ENCODE data around the gene APC. TPM values are rescaled to one million over a fixed set of nuclear protein-coding genes. Genes with fewer than 3 reads are reported as not detected.

Gene APC
- total and polyA plus RNA-seq, 2 of the 13 experiments (the other 11 are each of a cell fraction or from before 2014, with no cell fraction given): 6.1 to 19.0 TPM

DNA sequence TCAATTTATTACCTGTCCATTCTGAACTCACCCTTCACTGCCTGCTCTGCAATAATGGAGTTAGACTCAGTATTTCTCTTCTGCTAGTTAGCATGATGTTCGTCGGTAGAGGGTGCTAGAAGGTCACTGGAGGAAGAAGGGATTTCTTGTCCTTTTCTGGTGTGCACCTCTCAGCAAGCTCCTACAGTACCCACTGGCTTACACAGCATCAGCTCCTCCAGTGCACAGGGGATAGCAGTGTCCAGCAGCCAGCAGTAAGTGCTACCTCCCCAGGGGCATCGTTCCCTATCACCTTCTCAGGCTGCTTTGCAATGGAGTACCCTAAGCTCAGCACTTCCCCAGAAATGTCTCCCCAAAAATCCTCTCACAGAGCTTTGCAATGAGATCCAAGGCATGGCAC, 45.9 kb upstream of the APC start (continued):
- TF ChIP-seq GPN1 (CRISPR knock-in tag; IDR thresholded peaks at IDR 0.05; ENCODE audit: borderline replicate concordance): no peak
- no peak for TF ChIP-seq ZFP62 (CRISPR knock-in tag; IDR thresholded peaks at IDR 0.05)
- no peak for TF ChIP-seq SSRP1 (CRISPR knock-in tag; IDR thresholded peaks at IDR 0.05)

GRCh38 chr5:112692472-112692871, 45.2 kb upstream of the APC start:
- BruUV-seq (replicated peaks): no TSS peak
- TF ChIP-seq, protein P1, sequence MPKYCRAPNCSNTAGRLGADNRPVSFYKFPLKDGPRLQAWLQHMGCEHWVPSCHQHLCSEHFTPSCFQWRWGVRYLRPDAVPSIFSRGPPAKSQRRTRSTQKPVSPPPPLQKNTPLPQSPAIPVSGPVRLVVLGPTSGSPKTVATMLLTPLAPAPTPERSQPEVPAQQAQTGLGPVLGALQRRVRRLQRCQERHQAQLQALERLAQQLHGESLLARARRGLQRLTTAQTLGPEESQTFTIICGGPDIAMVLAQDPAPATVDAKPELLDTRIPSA (CRISPR knock-in tag; IDR thresholded peaks at IDR 0.05; ENCODE audit: borderline replicate concordance): no peak
- TF ChIP-seq, protein P2, sequence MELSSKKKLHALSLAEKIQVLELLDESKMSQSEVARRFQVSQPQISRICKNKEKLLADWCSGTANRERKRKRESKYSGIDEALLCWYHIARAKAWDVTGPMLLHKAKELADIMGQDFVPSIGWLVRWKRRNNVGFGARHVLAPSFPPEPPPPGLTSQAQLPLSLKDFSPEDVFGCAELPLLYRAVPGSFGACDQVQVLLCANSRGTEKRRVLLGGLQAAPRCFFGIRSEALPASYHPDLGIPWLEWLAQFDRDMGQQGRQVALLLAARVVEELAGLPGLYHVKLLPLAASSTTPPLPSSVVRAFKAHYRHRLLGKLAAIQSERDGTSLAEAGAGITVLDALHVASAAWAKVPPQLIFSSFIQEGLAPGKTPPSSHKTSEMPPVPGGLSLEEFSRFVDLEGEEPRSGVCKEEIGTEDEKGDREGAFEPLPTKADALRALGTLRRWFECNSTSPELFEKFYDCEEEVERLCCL (CRISPR knock-in tag; IDR thresholded peaks at IDR 0.05; ENCODE audit: borderline replicate concordance): no peak
- TF ChIP-seq YY1 (IDR thresholded peaks at IDR 0.05; ENCODE audit: insufficient read depth, insufficient replicate concordance, low read depth, low read length) (no peak), TFE3 (CRISPR knock-in tag; IDR thresholded peaks at IDR 0.05) (no peak), ZNF616 (CRISPR knock-in tag; IDR thresholded peaks at IDR 0.05; ENCODE audit: low read depth) (no peak), KLF6 (CRISPR knock-in tag; IDR thresholded peaks at IDR 0.05) (no peak), HDAC1 (CRISPR knock-in tag; IDR thresholded peaks at IDR 0.05) (no peak), CBX1 (IDR thresholded peaks at IDR 0.05; ENCODE audit: low read depth) (no peak), ZNF446 (CRISPR knock-in tag; IDR thresholded peaks at IDR 0.05) (no peak), ZSCAN29 (CRISPR knock-in tag; conservative IDR thresholded peaks at IDR 0.05) (no peak), THAP7 (CRISPR knock-in tag; IDR thresholded peaks at IDR 0.05) (no peak)
- TF ChIP-seq, protein P3, sequence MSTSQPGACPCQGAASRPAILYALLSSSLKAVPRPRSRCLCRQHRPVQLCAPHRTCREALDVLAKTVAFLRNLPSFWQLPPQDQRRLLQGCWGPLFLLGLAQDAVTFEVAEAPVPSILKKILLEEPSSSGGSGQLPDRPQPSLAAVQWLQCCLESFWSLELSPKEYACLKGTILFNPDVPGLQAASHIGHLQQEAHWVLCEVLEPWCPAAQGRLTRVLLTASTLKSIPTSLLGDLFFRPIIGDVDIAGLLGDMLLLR (CRISPR knock-in tag; IDR thresholded peaks at IDR 0.05): no peak

More at GRCh38 chr5:112692472-112692871, 45.2 kb upstream of the APC start:
- DNase-seq (ENCODE audit: low spot score) (no peak), FAIRE-seq (no peak), ATAC-seq (no peak)
- Histone ChIP-seq H3K27ac (ENCODE audit: extremely low read length, insufficient read depth, low read length) (no peak overlapping the region), H2AFZ (ENCODE audit: low read length) (no peak overlapping the region), H3K79me2 (ENCODE audit: insufficient read depth, low read length) (no peaks in the 10 kb centered on the region), H3K36me3 (replicated peaks in 1 of 2; ENCODE audit: control insufficient read depth in 1 of 2, insufficient read depth in 2 of 2, low read length in 2 of 2) (no peaks in the 10 kb centered on the region), H3K9me3 (ENCODE audit: low read length) (no peaks in the 10 kb centered on the region), H3K4me2 (ENCODE audit: low read depth, low read length) (no peak overlapping the region), H3K4me1 (ENCODE audit: insufficient read depth, low read length) (no peaks in the 10 kb centered on the region), H3K27me3 (ENCODE audit: control insufficient read depth in 1 of 2, insufficient read depth in 2 of 2, low read length in 2 of 2) (no peaks in the 10 kb centered on the region), H3K4me3 (replicated peaks in 1 of 3; ENCODE audit: insufficient read depth in 1 of 3, low read depth in 2 of 3, low read length in 3 of 3) (no peak overlapping the region), H4K20me1 (ENCODE audit: insufficient read depth, low read length) (no peaks in the 10 kb centered on the region), H3K9ac (ENCODE audit: insufficient read depth, low read depth, low read length) (no peak overlapping the region)
- POLR2A ChIA-PET: no interaction called here
- CTCF ChIA-PET (ENCODE audit: low intra/inter-chr PET ratio, low total read pairs): interaction anchor here (1.3 to 2.5 kb wide), 2 partner anchors 65 to 156 kb away, joined by 3 to 19 read pairs; no protein-coding TSS in a partner anchor
- WGBS (ENCODE audit: low lambda C conversion rate): 6% methylated on average over 1 of the region's 1 CpG
- intact Hi-C loops (cut with micrococcal nuclease; ENCODE audit: unreplicated experiment): loop anchor here (2.0 kb wide), 1 partner anchor 156 kb away; no protein-coding TSS in a partner anchor
- in situ Hi-C loops (cut with HindIII; ENCODE audit: extremely low pct_ligation_motif_present, low pct_unique_long_range_greater_than_20kb): loop anchor here (5.0 kb wide), 2 partner anchors 60 to 155 kb away; no protein-coding TSS in a partner anchor
